Smooth muscle cell (in vitro differentiated cells): ENCODE data around the gene SSRP1. TPM values are rescaled to one million over a fixed set of nuclear protein-coding genes. Genes with fewer than 3 reads are reported as not detected.

Experiments used
- DNase-seq: peaks from one replicate; lab custom pipeline; 2025; ENCODE audit not compliant: unreplicated experiment; lab: John Stamatoyannopoulos, UW
- H2AFZ ChIP-seq: fragments of 200-600 bp; sonication (generic); 2 replicates; pipeline ENCODE4 v1.6.0; 2016; ENCODE audit warnings: antibody characterized with exemption, low read depth, mild to moderate bottlenecking
- H3F3A ChIP-seq: fragments of 200-600 bp; sonication (generic); 2 replicates; pipeline ENCODE4 v1.6.0; 2017; ENCODE audit warnings: antibody characterized with exemption, low read depth
- H3K27ac ChIP-seq: fragments of 200-600 bp; sonication (generic); 2 replicates; pipeline ENCODE4 v1.5.1; 2016; ENCODE audit warnings: low read depth, mild to moderate bottlenecking
- H3K27me3 ChIP-seq: fragments of 200-600 bp; sonication (generic); 2 replicates; pipeline ENCODE4 v1.6.1; 2016; ENCODE audit warnings: low read depth, mild to moderate bottlenecking
- H3K36me3 ChIP-seq: fragments of 200-600 bp; sonication (generic); 2 replicates; pipeline ENCODE4 v1.5.1; 2016; ENCODE audit warnings: low read depth
- H3K4me1 ChIP-seq: fragments of 200-600 bp; sonication (generic); 2 replicates; pipeline ENCODE4 v1.5.1; 2016; ENCODE audit warnings: low read depth
- H3K4me2 ChIP-seq: fragments of 200-600 bp; sonication (generic); 2 replicates; pipeline ENCODE4 v1.6.0; 2016; ENCODE audit warnings: mild to moderate bottlenecking
- H3K4me3 ChIP-seq: fragments of 200-600 bp; sonication (generic); 2 replicates; pipeline ENCODE4 v1.5.1; 2016; ENCODE audit warnings: mild to moderate bottlenecking
- H3K79me2 ChIP-seq: fragments of 200-600 bp; sonication (generic); 2 replicates; pipeline ENCODE4 v1.6.0; 2016; ENCODE audit warnings: low read depth, mild to moderate bottlenecking
- H3K9ac ChIP-seq: fragments of 200-600 bp; sonication (generic); 2 replicates; pipeline ENCODE4 v1.6.0; 2016; ENCODE audit warnings: low read depth
- H3K9me3 ChIP-seq: fragments of 200-600 bp; sonication (generic); replicated peaks from 2 replicates; pipeline ENCODE4 v1.5.1; 2016; ENCODE audit warnings: low read depth
- H4K20me1 ChIP-seq: fragments of 200-600 bp; sonication (generic); 2 replicates; pipeline ENCODE4 v1.6.0; 2016; ENCODE audit warnings: low read depth
- CTCF ChIP-seq: fragments of 200-600 bp; sonication (generic); IDR thresholded peaks from 2 replicates; pipeline ENCODE4 v1.5.1; 2017; ENCODE audit warnings: borderline replicate concordance, mild to moderate bottlenecking, antibody characterized with exemption; ENCODE audit not compliant: insufficient read depth, poor library complexity, severe bottlenecking
- whole genome bisulfite sequencing: methylation state at CpG from one replicate; pipeline ENCODE4 v1.1.7; 2016; ENCODE audit warnings: low lambda C conversion rate; 5-methylcytosine and 5-hydroxymethylcytosine counted together
- polyA plus RNA-seq: library from polyadenylated mRNA; unstranded; fragments of >200 nt; fragmentation: Nextera tagmentation; extraction: Ambion mirVana; gene quantifications from 2 replicates; pipeline ENCODE4 v1.2.1, GENCODE V29; 2016
- total RNA-seq: library from RNA; depleted of rRNA; stranded (reverse); fragments of >200 nt; gene quantifications from 2 replicates; pipeline ENCODE4 v1.2.3, GENCODE V29; 2014

The SSRP1 gene
- total and polyA plus RNA-seq, 2 experiments from 2014 or later = 46.0 to 57.6 TPM

- Histone ChIP-seq H3K36me3 (peaks cover 3% of the 10 kb centered on the region), H3K9me3 (no peaks in the 10 kb centered on the region), H3F3A (peaks cover 5% of the 10 kb centered on the region), H3K4me2 (no peak overlapping the region), H3K4me3 (no peak overlapping the region), H3K79me2 (peaks cover 47% of the 10 kb centered on the region), H3K27me3 (no peaks in the 10 kb centered on the region), H4K20me1 (no peaks in the 10 kb centered on the region), H3K27ac (no peak overlapping the region), H3K4me1 (peaks cover 13% of the 10 kb centered on the region), H2AFZ (no peak overlapping the region), H3K9ac (no peak overlapping the region)
- 98% methylated on average over 14 of the region's 14 CpGs for whole genome bisulfite sequencing
- DNase-seq = no peak
- no peak for TF ChIP-seq CTCF
These were observed 4.0 kb downstream of the SSRP1 start for GRCh38 chr11:57331720-57332119.

- TF ChIP-seq CTCF = no peak
- no peak for DNase-seq
- Histone ChIP-seq H3K79me2 (peaks cover 31% of the 10 kb centered on the region), H3K27ac (no peak overlapping the region), H3K4me1 (peaks cover 21% of the 10 kb centered on the region), H2AFZ (no peak overlapping the region), H3K4me3 (no peak overlapping the region), H3K4me2 (no peak overlapping the region), H3K9ac (no peak overlapping the region), H3K27me3 (no peaks in the 10 kb centered on the region), H3F3A (peaks cover 22% of the 10 kb centered on the region), H3K36me3 (peaks cover 3% of the 10 kb centered on the region), H3K9me3 (no peaks in the 10 kb centered on the region), H4K20me1 (no peaks in the 10 kb centered on the region)
- WGBS = 94% methylated on average over 9 of the region's 9 CpGs
These were observed 5.7 kb downstream of the SSRP1 start for GRCh38 chr11:57330029-57330428.

DNA sequence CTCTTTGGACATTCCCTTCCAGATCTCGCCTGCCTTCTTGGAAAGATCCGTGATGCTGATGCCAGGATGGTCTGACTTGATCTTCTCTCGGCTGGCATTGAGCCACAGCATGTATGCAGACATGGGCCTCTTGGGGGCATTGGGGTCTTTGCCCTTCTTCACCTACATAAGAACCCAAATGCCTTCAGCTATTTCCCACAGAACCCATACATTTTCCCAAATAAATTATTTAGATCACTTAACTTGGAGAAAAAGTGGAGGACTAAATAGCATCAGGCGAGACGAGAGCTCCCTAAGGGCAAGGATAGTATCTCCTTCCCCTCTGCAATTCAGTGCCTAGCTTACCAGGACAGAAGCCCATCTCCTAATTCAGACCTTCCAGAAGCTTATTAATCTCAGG, 8.0 kb downstream of the SSRP1 start:
- Histone ChIP-seq H2AFZ (no peak overlapping the region), H3K27ac (no peak overlapping the region), H3K9ac (no peak overlapping the region), H3K4me1 (peaks cover 23% of the 10 kb centered on the region), H3K27me3 (no peaks in the 10 kb centered on the region), H3K79me2 (peaks cover 24% of the 10 kb centered on the region), H3K9me3 (no peaks in the 10 kb centered on the region), H3K4me2 (no peak overlapping the region), H3F3A (peaks cover 27% of the 10 kb centered on the region), H3K36me3 (peaks cover 3% of the 10 kb centered on the region), H3K4me3 (no peak overlapping the region), H4K20me1 (peaks cover 6% of the 10 kb centered on the region)
- WGBS = 96% methylated on average over 5 of the region's 5 CpGs
- no peak for TF ChIP-seq CTCF
- no peak for DNase-seq

DNA sequence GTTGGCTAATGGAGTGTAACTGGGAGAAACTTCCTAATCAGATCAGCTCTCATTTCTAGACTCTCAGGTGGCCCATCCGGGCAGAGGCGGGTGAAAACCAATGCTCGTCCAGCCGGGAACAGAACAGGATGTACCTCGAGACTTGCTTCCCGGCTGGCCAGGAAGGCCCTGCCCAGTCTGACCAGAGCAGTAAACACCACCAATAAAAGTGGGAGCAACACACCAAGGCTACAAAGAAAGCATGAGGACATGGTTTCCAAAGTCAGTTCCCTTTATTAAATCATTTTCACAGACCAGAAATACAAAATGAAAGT, 10.0 kb downstream of the SSRP1 start:
- Histone ChIP-seq H3K4me3 (peak overlapping the region; percentile 95), H2AFZ (peak overlapping the region; percentile 65), H3K36me3 (no peaks in the 10 kb centered on the region), H3K79me2 (peaks cover 31% of the 10 kb centered on the region), H3F3A (peaks cover 27% of the 10 kb centered on the region), H3K9ac (peak overlapping the region; percentile 89), H3K27me3 (no peaks in the 10 kb centered on the region), H4K20me1 (peaks cover 20% of the 10 kb centered on the region), H3K9me3 (no peaks in the 10 kb centered on the region), H3K4me2 (peak overlapping the region; percentile 100), H3K27ac (peak overlapping the region; percentile 91), H3K4me1 (peaks cover 39% of the 10 kb centered on the region)
- no peak for DNase-seq
- no peak for TF ChIP-seq CTCF
- 20% methylated on average over 6 of the region's 6 CpGs for WGBS
